Measurements from ENCODE around the gene MCRS1. TPM values are rescaled to one million over a fixed set of nuclear protein-coding genes. Genes with fewer than 3 reads are reported as not detected.
A peak's percentile ranks its signal among the peaks of the same experiment; 100 is the strongest.
"Not testable (repeated sequence)": the region's sequence is repeated elsewhere in the genome, so short reads cannot be mapped to it uniquely, and the experiment has no call there.

The MCRS1 gene, protein sequence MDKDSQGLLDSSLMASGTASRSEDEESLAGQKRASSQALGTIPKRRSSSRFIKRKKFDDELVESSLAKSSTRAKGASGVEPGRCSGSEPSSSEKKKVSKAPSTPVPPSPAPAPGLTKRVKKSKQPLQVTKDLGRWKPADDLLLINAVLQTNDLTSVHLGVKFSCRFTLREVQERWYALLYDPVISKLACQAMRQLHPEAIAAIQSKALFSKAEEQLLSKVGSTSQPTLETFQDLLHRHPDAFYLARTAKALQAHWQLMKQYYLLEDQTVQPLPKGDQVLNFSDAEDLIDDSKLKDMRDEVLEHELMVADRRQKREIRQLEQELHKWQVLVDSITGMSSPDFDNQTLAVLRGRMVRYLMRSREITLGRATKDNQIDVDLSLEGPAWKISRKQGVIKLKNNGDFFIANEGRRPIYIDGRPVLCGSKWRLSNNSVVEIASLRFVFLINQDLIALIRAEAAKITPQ
- 42.9 and 44.2 TPM in 2 replicates for total RNA-seq

DNA sequence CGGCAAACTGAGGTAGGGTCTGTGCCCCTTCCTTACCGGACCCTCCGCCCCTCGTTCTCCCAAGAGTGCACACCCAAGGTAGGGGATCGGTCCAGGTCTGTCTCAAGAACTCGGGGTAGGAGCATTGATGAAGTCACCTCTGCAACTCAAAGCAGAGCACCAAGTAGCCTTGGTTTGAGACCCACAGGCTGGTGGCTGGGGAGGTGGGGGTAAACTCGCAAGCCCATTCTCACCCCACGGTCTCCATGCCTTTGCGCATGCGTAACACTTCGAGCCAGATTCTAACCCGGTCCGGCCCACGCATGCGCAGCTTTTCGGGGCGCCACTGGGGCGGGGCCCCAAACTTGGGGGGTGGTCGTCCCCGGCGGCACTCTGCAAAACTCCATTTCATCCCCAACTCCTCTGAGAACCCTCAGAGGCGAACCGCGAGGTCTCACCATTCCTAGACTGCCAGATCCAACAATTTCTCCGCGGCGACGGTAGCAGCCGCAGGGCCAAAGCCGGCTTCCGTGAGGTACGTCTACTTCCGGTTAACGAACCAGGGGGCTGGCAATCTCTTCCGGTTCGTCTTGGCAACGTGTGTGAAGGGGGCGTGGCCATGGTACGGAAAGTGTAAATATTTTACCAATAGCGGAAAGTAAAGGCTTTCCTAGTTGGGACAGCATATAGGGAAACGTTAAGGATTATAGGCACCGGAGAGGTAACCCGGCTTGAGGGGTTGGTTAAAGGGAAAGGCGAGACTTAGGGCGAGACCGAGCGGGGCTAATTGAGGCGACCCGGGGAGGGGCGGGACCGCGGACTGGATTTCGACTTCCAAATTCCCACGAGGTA, at the start of gene MCRS1:
MCRS1 (minus strand) TSS at position 532 of the 831 bp plus-strand sequence. CDS start 1,411 bp downstream, outside the sequence.
- peak; percentile 95 to 96 for DNase-seq (ENCODE audit: low read depth in 2 of 2)

DNA sequence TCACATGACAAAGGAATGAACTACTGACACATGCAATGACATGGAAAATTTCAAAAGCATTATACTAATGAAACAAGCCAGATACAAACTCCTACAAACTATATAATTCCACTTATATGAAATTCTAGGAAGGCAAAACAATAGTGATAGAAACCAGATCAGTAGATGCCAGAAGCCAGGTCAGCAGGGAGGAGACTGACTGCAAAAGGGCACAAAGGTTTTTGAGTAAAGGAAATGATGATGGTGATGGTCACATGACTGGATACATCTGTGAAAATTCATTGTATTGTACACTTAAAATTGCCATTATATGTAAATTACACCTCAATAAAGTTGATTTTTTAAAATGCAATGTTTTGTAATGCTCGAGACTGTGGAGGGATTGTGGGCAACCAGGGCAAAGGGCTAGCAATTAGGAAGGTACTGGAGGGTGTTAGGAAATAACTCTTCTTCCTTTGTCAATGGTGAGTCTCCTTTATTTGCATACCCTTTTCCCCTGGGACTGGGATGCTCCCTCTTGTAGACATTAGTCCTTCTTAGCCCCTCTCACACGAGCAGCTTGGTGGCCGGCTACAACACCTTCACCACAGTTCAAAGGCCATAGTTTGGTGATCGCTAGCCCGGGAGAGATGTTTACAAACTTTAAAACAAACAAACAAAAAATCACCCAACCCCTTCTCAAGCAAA, 48.7 kb upstream of the MCRS1 start:
- peak in 1 of 2 donors; percentile 81 for DNase-seq (ENCODE audit: low read depth in 2 of 2)

DNA sequence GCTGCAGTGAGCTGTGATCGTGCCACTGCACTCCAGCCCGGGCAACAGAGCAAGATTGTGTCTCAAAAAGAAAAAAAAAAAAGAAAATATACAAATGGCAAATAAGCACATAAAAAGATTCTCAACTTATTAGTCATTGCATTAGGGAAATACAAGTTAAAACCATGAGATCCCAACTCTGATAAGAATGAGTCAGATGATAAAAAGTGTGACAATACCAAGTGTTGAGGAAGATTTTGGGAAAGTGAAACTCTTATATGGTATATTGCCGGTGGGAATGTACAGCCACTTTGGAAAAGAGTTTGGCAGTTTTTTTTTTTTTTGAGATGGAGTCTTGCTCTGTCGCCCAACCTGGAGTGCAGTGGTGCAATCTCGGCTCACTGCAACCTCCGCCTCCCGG, 47.8 kb upstream of the MCRS1 start:
- peak in 1 of 2 donors; percentile 32 for DNase-seq (ENCODE audit: low read depth in 2 of 2)

DNA sequence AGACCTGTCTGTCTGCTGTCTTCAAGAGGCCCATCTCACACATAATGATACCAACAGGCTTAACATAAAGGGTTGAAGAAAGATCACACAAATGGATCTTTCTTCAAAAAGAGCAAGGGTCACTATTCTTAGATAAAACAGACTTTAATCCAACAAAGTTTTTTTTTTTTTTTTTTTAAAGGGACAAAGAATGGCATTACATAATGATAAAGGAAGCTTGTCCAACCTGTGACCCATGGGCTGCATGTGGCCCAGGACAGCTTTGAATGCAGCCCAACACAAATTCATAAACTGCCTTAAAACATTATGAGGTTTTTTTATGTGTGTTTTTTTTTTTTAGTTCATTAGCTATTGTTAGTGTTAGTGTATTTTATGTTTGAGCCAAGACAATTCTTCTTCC, 44.3 kb upstream of the MCRS1 start:
- peak in 1 of 2 donors; percentile 31 for DNase-seq (ENCODE audit: low read depth in 2 of 2)

DNA sequence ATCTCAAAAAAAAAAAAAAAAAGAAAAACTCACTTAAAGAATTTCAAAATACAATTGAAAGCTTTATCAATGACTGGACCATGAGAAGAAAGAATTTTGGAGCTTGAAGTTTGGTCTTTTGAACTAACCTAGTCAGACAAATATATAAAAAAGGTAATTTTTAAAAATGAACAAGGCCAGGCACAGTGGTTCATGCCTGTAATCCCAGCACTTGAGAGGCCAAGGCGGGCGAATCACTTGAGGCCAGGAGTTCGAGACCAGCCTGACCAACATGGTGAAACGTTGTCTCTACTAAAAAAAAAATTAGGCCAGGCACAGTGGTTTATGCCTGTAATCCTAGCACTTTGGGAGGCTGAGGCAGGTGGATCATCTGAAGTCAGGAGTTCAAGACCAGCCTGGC, 42.8 kb upstream of the MCRS1 start:
- DNase-seq (ENCODE audit: low read depth in 2 of 2), result not testable (repeated sequence)

DNA sequence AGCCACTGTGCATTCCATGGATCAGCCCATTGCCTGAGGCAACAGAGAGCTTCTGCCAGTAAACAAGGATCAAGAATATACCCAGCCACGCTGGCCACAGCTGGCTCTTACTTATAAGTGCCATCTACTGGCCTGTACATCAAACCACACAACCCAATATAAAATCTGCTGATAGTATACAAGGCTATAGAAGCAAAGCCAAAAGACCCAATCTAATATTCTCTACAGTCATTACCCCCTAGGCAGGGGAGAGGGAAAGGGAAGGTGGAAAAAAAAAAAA, 41.9 kb upstream of the MCRS1 start:
- no peak for DNase-seq (ENCODE audit: low read depth in 2 of 2)

DNA sequence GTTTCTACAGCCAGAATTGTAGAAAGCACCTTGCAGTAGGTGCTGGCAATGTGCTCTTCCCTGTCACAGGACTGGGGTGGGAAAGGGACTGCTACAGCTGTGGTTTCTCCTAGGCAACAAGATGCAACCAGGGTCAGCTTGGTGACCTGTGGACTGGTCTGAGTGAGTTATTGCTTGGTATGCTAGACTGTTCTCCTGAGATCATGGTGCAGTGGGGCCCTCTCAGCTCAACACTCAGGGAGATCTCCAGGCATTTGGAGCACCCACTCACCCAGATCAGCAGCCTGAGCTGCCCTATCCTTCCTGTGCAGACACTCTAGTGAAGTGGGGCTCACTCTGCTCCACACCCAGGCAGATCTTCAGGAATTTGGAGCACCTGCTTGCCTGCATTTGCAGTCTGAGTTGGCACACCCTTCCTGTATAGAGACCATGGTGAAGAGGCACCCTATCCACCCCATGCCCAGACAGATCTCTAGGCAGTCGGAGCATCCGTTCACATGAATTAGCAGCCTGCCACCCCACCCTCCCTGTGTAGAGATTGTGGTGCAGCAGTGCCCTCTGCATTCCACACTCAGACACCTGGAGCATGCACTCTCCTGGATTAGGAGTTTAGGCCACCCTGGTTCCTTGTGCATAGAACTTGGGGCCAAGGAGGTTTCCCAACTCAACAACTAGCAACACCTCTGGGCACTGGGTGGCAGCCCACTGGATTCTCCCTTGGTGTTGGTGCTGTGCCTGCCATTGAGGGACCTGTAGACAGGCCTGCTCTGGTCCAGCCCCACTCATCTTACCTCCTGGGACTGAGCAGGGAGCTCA, 41.3 kb upstream of the MCRS1 start:
- no peak for DNase-seq (ENCODE audit: low read depth in 2 of 2)

DNA sequence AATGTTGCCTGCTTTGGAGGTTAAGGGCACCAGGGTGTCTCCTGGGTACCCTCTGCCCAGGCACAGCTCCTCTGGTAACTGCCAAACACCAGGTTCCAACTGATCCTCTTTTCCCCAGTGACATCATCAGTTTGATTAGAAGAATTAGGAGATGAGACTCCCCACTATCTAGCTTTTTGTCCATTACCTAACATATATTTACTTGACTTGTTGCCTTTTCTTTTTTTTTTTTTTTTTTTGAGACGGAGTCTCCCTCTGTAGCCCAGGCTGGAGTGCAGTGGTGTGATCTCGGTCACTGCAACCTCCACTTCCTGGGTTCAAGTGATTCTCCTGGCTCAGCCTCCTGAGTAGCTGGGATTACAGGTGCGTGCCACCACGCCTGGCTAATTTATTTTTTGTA, 37.6 kb upstream of the MCRS1 start, which contains the start of gene FAM186B:
FAM186B (minus strand) TSS at position 101 of the 400 bp plus-strand sequence. CDS start 162 bp downstream, outside the sequence.
- DNase-seq (ENCODE audit: low read depth in 2 of 2), result not testable (repeated sequence)

DNA sequence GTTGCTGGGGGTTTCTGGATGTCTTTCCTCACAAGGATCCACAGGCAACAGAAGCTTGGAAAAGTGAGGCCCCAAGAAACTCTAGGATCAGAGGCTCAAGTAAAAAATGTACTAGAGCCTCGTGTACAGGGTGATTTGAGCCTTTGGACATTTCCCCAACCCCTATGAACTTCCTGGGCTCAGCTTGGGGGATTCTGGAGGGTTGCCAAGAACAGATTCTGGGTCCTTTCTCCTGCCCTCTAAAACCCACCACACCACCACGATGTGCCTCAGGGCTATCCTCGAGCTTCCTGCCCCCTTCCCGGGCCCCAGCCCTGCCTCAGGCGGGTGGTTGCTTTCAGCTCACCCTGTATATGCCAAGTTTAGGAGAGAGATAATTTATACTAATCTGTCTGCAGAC, 36.9 kb upstream of the MCRS1 start:
- no peak for DNase-seq (ENCODE audit: low read depth in 2 of 2)

DNA sequence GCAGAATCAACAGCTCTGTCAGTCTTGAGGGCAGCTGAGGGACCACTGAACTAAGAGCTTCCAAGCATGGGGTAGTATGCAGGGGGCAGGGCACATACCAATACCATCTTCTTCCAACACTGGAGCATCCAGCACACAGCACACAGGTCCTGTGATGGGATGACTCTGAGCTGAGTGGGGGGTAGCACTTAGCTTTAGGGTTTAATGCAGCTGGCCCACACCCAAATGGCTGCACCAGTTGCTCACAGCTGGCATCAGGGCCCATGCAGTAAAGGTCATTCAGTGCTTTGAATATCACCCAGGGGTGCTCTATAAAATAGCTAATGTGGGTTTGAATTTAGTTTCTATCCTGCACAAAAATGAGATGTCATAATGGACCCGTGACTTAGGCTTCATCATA, 35.8 kb upstream of the MCRS1 start:
- no peak for DNase-seq (ENCODE audit: low read depth in 2 of 2)

DNA sequence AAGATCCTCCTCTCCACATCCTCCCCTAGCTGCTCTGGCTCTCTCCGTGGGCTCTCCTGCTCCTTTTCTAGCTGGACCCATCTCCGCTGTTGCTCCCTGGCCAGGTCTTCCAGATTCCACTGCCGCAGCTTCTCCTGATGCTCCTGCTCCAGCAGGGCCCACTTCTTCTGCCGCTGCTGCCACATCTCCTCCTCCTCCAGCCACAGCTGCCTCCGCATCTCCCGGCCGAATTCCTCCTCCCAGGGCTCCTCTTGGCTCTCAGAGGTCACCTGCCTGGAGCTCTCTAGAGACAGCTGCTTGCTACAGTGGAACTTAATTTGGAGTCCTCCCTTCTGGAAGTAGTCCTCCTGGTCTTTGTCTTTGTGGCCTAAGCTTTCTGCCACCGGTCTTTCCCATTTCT, 32.0 kb upstream of the MCRS1 start:
- DNase-seq (ENCODE audit: low read depth in 2 of 2), result no peak

DNA sequence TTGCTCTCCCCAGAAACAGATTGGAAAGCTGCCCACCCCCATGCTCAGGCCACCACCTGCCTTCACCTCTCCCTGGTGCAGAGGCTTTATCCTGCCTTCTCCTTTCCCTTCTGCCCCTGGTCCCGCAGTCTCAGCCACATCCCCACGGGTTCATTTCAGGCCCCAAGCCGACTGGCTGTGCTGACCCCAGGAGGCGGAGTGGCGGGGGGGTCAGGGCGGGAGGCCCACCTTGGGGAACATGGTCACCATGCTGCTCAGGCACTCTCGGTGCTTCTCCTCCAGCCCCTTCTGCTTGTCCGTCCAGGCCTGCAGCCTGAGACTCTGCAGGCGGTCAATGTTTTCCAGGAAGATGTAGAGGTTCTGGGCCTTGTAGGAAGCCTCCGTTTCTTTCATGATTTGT, 30.6 kb upstream of the MCRS1 start:
- no peak for DNase-seq (ENCODE audit: low read depth in 2 of 2)

DNA sequence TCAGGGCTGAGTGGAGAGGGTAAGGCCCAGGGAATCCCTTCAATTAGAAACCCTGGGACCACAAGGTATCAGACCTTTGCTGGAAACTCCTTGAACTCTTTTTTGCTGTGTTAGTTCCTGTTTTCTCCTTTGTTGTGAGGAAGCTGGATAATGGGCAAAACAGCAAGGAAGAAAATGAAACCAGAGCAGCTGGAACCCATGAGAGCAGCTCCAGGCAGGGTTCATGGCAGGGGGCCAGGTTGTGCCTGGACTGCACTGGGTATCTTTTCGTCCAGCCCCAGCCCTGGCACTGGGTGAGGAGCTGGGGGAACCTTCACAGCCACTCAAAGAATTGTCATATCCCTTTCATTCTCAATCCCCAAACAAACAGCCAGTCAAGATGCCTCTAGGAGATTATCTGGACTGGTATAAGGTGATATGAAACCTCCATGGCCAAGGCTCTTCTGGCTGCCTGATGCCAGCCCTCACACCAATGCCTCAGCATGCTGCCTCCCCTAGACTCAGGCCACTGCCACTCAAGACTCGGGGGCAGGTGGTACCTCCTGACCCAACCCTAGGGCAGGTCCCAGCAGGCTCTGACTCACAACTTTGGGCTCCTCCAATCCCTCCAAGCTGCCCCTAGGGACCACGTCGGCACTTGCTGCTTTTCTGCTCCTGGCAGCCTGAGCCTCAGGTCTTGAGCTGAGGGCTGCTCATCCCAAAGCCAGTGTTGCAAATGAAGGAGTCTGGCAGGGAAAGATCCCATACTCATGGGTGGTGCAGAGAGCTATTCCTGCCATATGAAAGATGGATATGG, 21.0 kb upstream of the MCRS1 start:
- no peak for DNase-seq (ENCODE audit: low read depth in 2 of 2)

DNA sequence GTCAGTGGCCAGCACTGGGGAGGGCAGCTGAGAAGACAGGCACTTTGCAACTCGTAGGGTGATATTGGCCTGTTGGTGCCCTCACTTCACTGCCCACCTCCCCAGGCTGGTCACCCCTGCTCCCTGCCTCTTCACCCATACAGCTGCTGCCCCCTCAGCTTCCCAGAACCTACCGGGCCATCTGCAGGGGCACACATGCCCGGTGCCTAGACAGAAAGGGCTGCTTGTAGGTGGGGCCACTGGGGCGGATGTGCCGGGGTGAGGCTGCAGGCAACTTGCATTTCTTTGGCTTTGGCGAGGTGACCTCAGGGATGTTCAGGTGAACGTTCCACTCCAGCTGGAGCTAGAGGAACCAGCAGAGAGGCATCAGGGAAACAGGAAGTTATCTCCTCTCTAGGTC, 20.3 kb upstream of the MCRS1 start:
- no peak for DNase-seq (ENCODE audit: low read depth in 2 of 2)

DNA sequence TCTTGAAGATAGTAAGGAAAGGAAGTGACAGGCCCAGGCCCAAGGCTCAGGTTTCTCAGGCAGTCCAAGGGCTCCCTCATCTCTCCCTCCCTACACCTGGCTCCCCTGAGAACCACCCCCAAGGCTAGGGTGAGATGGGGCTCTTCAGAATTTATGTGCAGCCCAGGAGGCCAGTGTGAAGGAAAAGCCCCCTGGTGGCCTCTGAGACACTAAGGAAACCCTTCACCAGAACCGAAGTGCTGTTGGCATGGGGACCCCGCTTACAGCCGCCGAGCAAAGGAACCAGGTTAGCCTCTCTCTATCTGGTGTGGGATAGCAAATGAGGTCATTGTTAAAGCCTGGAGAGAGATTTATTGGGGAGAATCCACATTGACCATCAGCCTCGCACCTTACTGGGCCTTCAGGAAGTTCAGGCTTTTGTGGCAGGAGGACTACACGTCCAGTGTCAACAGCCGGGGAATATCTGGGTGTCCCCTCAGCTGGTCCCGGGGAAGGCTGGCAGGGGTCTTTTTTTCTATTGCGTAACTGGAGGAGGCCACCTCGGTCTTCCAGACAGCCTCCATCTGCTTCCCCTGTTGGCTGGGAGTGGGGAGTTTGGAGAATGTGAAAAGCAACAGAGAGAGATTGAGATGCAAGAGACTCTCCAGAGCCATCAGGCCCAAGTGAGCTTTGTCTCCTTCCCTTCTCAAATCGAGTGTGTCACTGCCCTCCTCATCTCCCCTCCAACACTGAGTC, 19.4 kb upstream of the MCRS1 start:
- DNase-seq (ENCODE audit: low read depth in 2 of 2), result no peak

DNA sequence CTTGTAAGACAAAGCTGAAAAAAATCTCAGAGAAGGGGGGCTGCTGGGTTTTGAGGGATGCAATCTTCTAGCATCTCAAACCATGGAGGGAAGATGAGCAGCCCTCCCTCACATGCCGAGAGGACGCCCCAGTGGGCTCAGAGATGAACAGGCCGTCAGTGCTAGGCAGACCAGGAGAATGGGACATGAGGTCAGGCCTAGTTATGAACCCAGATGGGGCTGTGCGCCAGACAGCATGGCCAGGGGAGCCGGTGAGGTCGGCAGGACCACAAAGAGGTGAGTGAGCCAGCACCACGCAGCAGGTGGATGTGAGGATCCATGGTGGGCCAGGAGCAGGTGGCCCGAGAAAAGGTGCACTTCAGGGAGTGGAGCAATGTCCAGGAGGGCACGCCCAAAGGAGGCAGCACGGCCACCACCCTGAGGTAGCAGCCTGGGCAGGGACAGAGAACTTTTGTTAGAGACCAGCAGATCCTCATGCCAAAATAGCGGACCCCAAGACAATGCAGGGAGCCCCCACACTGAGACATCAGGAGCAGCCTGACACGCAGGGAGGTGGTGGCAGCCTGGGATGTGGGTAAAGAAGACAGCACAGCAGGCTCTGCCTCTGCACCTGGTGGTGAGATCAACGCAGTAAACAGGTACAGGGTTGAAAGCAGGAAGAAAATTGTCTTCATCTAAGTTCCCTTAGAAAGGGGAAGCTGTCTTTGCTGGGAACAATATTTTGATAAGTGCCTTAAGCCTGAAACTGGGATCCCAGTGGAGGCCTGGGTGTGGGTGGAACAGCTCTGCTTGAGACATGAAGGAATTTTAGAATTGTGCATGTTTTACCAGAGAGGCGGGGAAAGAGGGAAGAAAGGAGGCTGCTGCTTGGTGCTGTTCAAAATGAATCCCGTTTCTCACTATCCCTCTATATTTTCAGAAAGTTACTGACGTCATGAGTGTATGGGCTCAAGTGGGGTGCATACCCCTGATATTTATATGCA, 17.8 kb upstream of the MCRS1 start:
- no peak for DNase-seq (ENCODE audit: low read depth in 2 of 2)

DNA sequence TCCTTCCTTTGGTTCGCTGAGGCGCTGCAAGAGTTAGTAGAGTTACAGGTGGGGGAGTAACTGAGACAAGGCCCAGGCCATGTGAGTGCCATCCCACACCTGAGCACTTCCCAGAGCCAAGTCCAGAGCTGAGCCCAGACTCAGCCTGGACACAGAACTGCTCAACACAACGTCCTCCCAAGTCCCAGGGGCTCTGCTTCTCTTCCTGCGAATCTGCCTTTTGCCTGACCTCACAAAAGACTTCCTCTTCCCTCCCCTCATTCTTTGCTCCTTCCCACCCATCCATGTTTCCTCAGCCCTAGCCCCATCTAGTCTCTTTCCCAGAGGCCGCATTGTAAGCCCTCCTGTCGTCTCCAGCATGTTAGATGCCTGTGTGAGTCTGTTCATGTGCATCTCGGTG, 16.6 kb upstream of the MCRS1 start:
- no peak for DNase-seq (ENCODE audit: low read depth in 2 of 2)

DNA sequence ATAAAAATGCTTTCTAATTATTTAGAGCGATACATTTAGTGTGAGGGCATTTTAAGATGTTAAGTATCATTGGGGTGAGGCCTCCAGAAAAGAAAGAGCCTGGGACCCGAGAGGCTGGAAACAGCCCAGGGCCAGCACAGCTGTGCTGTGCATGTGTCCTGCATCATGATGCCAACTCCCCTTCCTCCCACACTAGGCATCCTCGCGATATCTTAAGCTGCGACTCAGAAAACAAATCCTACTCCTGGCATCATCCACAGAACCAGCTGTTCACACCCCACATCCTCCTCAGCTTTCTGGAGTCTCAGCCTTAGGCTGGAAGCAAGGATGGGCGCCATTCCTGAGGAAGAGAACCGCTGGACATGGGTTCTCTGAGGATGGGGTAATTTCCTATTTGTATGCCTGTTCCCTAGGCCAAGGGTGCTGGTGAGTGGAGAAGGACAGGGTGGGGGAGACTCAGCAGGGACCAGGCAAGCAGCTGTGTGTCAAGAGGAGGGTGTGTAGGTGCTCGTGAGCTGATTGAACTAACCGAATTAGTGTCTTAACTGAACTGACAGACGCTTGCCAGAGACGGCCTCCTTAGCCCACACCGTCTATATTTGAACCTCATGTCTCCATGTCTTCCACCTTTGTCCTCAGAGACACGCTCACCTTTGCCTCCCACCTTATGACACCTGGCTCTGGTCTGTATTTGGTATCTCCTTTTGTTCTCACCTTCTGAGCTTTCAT, 15.6 kb upstream of the MCRS1 start:
- no peak for DNase-seq (ENCODE audit: low read depth in 2 of 2)

Measured in lung microvascular endothelial cell (primary cell).